Activated B cell treated with CpG ODN at 0.5 μM for 24 hours (primary cell): ENCODE results near the gene LENEP. TPM values are rescaled to one million over a fixed set of nuclear protein-coding genes. Genes with fewer than 3 reads are reported as not detected.

ENCODE experiments used
- ATAC-seq: fragments of 200-7000 bp; cut with Tn5 transposase; one replicate; pipeline ENCODE4 v1.10.0; 2021; ENCODE audit warnings: low read depth, mild to moderate bottlenecking, moderate library complexity
- CTCF ChIA-PET: fragments of 350-600 bp; sonication (Branson Sonifier 250); formaldehyde crosslinking; loops from one replicate; lab custom pipeline; 2021; ENCODE audit warnings: antibody characterized with exemption; lab: Charles Lee
- POLR2A ChIA-PET: fragments of 350-600 bp; sonication (Branson Sonifier 250); formaldehyde crosslinking; loops from one replicate; lab custom pipeline; 2021; ENCODE audit warnings: antibody characterized with exemption; lab: Charles Lee
- DNase-seq: peaks from one replicate; pipeline ENCODE4 v3.0.0; 2022
- H3K27ac Mint-ChIP-seq: one replicate; pipeline ENCODE4 v1.8.0; 2020; ENCODE audit warnings: mixed read lengths
- H3K27me3 Mint-ChIP-seq: one replicate; pipeline ENCODE4 v1.8.0; 2021; ENCODE audit warnings: mixed read lengths
- H3K36me3 Mint-ChIP-seq: one replicate; pipeline ENCODE4 v1.8.0; 2021; ENCODE audit warnings: low read depth, mixed read lengths
- H3K4me1 Mint-ChIP-seq: one replicate; pipeline ENCODE4 v1.8.0; 2021; ENCODE audit warnings: mixed read lengths
- H3K4me3 Mint-ChIP-seq: one replicate; pipeline ENCODE4 v1.8.0; 2020; ENCODE audit warnings: mild to moderate bottlenecking, mixed read lengths
- H3K9me3 Mint-ChIP-seq: one replicate; pipeline ENCODE4 v1.8.0; 2020; ENCODE audit warnings: mixed read lengths
- intact Hi-C: fragments of 100-400 bp; cut with micrococcal nuclease; formaldehyde crosslinking; loops from one replicate; pipeline ENCODE4 v1.15.1; 2024
- total RNA-seq: library from RNA; stranded (reverse); gene quantifications from 2 replicates; pipeline ENCODE4 v1.2.3, GENCODE V29; 2022
- TF ChIP-seq, protein P1 (sequence below): fragments of 200-600 bp; IDR thresholded peaks from one replicate; pipeline ENCODE4 v1.8.0; 2022; ENCODE audit warnings: antibody characterized with exemption, mild to moderate bottlenecking

The LENEP gene
- total RNA-seq, 1 donor from 2014 or later, result 1.8 TPM

DNA sequence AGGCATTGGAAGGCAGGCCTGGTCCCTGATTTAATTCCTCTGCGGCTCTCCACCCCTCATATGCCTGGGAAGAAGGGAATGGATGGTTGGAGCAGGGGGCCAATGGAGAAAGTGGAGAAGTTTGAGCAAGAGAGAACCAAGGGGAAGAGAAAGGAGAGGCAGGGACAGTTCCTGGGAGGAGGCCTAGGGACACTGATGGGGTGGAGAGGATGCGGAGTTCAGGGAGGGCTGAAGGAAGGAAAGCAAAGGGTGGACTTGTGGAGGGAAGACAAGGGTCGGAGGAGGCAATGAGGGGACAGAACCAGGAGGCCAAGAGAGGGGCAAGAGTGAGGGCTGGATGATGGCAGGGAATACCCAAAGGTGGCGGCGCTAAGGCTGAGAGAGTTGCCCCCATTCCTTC lies 16.4 kb downstream of the LENEP start:
- Mint-ChIP-seq H3K27me3 (no peaks in the 10 kb centered on the region), H3K4me1 (peaks cover 94% of the 10 kb centered on the region), H3K4me3 (no peak overlapping the region), H3K36me3 (peaks cover 11% of the 10 kb centered on the region), H3K9me3 (no peaks in the 10 kb centered on the region), H3K27ac (peak overlapping the region; percentile 64)
- ChIA-PET POLR2A (interaction anchor here (0.6 to 4.6 kb wide), 3 partner anchors 9 to 31 kb away, joined by 3 to 24 read pairs (median 3); no protein-coding TSS in a partner anchor), CTCF (no interaction called here)
- DNase-seq, result no peak
- ATAC-seq, result no peak
- intact Hi-C loops, result no loop called here
- TF ChIP-seq, protein P1, sequence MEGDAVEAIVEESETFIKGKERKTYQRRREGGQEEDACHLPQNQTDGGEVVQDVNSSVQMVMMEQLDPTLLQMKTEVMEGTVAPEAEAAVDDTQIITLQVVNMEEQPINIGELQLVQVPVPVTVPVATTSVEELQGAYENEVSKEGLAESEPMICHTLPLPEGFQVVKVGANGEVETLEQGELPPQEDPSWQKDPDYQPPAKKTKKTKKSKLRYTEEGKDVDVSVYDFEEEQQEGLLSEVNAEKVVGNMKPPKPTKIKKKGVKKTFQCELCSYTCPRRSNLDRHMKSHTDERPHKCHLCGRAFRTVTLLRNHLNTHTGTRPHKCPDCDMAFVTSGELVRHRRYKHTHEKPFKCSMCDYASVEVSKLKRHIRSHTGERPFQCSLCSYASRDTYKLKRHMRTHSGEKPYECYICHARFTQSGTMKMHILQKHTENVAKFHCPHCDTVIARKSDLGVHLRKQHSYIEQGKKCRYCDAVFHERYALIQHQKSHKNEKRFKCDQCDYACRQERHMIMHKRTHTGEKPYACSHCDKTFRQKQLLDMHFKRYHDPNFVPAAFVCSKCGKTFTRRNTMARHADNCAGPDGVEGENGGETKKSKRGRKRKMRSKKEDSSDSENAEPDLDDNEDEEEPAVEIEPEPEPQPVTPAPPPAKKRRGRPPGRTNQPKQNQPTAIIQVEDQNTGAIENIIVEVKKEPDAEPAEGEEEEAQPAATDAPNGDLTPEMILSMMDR, result no peak

DNA sequence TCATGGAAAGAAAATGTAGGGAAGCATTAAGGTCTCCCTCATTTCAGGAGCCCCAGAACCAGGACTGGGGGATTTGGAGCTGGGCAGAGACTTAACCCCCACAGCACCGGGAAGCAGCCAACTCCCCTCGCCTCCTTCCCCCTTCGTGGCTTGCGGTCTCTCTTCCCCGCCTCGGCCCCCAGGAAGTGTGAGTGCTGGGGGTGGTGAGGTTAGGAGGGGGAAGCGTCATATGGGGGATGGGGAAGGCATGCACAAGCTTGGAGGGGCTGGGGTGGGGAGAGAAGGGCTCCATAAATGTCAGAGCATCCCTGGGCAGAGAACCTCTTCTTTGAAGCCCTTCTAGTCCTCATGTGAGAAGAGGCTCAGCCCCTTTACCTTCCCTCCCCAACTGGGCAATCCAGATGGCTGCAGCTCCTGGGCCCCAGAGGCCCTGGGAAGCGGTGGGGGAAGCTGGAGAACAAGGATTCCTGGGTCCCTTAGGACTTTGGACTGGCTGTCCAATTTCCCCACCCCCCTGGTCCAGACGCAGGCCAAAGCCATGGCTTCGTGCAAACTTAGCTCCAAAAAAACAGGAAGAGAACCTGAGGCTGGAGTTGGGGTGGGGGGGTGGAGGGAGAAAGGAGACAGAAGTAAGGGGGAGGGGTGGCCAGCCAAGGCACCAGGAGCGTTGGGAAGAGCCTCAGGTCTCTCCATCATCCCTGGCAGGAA lies 17.0 kb downstream of the LENEP start:
- intact Hi-C loops, result no loop called here
- peaks cover 11% of the 10 kb centered on the region for H3K36me3 Mint-ChIP-seq
- peak overlapping the region; percentile 64 for H3K27ac Mint-ChIP-seq
- H3K4me1 Mint-ChIP-seq, result peaks cover 88% of the 10 kb centered on the region
- H3K9me3 Mint-ChIP-seq, result no peaks in the 10 kb centered on the region
- POLR2A ChIA-PET, result interaction anchor here (0.6 to 4.6 kb wide), 6 partner anchors 9 to 37 kb away, joined by 3 to 24 read pairs (median 4); partner anchors contain the start of gene LENEP
- ATAC-seq (no peak), DNase-seq (no peak)
- TF ChIP-seq, protein P1, result no peak
- no peaks in the 10 kb centered on the region for H3K27me3 Mint-ChIP-seq
- CTCF ChIA-PET, result interaction anchor here (1.0 kb wide), 1 partner anchor 11 kb away, joined by 3 read pairs; no protein-coding TSS in a partner anchor
- no peak overlapping the region for H3K4me3 Mint-ChIP-seq

DNA sequence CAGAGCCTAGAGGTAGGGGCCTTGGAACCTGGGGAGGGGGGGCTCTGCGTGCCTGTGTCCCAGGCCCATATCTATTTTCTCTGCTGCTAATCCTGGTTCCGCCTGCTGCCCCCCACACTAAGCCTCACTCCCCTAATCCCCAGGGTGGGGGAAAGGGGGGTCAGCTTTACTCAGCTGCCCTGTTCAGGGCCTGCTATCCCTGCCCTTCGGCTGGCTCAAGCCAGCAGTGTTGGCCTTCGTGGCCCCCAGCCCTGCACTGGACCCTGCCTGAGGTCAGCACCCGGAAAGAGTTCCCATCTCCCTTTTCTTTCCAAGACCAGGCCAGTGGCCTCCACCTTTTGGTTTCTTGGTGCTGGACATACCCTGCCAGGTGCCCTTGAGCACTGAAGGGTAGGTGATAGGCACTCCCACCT lies 17.6 kb downstream of the LENEP start:
- Mint-ChIP-seq H3K27me3 (no peaks in the 10 kb centered on the region), H3K4me3 (no peak overlapping the region)
- intact Hi-C loops, result no loop called here

DNA sequence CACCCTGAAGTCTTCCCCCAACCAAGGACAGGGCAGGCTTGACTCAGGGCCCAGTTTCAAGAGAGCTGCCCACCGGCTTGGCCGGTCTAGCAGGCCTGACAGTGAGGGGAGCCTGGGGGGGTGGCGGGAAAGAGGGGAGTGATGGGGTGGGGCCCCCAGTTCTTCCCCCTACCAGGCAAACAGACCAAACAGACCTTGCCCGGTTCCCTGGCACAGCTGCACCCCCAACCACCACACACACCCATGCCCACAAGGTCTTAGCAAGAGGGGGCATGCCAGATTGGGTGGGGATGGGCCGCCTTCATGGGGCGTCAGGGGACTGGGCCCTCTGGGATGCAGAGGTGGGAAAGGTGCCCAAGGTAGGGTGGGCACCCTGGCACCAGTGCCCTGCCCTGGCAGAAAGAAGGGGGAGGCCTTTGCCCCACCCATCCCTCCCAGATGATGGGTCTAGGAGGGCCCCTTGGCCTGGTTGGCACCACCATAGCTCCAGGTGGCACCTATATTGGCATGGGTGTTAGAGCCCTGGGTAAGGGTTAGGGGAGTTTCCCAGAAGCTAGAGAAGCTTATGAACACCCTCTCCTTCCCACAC lies 18.1 kb downstream of the LENEP start:
- TF ChIP-seq, protein P1, result no peak
- Mint-ChIP-seq H3K4me1 (peaks cover 88% of the 10 kb centered on the region), H3K36me3 (peaks cover 17% of the 10 kb centered on the region), H3K9me3 (no peaks in the 10 kb centered on the region), H3K27ac (peak overlapping the region; percentile 46), H3K4me3 (no peak overlapping the region), H3K27me3 (no peaks in the 10 kb centered on the region)
- no peak for ATAC-seq
- no peak for DNase-seq
- CTCF ChIA-PET, result interaction anchor here (1.0 kb wide), 1 partner anchor 68 kb away, joined by 3 read pairs; no protein-coding TSS in a partner anchor
- intact Hi-C loops, result no loop called here
- POLR2A ChIA-PET, result interaction anchor here (4.6 kb wide), 1 partner anchor 12 kb away, joined by 24 read pairs; no protein-coding TSS in a partner anchor

More for the DNA sequence above, 17.6 kb downstream of the LENEP start:
- Mint-ChIP-seq H3K9me3 (no peaks in the 10 kb centered on the region), H3K36me3 (peaks cover 17% of the 10 kb centered on the region), H3K27ac (peak overlapping the region; percentile 46), H3K4me1 (peaks cover 88% of the 10 kb centered on the region)
- TF ChIP-seq, protein P1, result no peak
- ChIA-PET POLR2A (interaction anchor here (0.6 to 4.6 kb wide), 4 partner anchors 8 to 37 kb away, joined by 3 to 24 read pairs (median 5); no protein-coding TSS in a partner anchor), CTCF (interaction anchor here (1.0 kb wide), 1 partner anchor 12 kb away, joined by 3 read pairs; no protein-coding TSS in a partner anchor)
- ATAC-seq (no peak), DNase-seq (no peak)
